WTC11 (cell line): ENCODE data around the gene CDH16. TPM values are rescaled to one million over a fixed set of nuclear protein-coding genes. Genes with fewer than 3 reads are reported as not detected.
A peak's percentile ranks its signal among the peaks of the same experiment; 100 is the strongest.

Source experiments
- ATAC-seq: fragments of 200-7000 bp; cut with Tn5 transposase; 2 replicates; pipeline ENCODE4 v1.10.0; 2021; ENCODE audit warnings: mild to moderate bottlenecking, moderate library complexity
- CTCF ChIA-PET: fragments of 300-600 bp; sonication (Branson Sonifier 250); formaldehyde crosslinking; loops from one replicate; lab custom pipeline; 2021; ENCODE audit warnings: antibody characterized with exemption; lab: Charles Lee
- POLR2A ChIA-PET: fragments of 350-600 bp; sonication (Branson Sonifier 250); formaldehyde crosslinking; loops from one replicate; lab custom pipeline; 2021; ENCODE audit warnings: antibody characterized with exemption; lab: Charles Lee
- DNase-seq: peaks from one replicate; pipeline ENCODE4 v3.0.0; 2021; ENCODE audit warnings: low spot score
- H3K27ac Mint-ChIP-seq: 2 replicates; pipeline ENCODE4 v1.8.0; 2021; ENCODE audit warnings: mixed read lengths
- H3K27me3 Mint-ChIP-seq: 2 replicates; pipeline ENCODE4 v1.8.0; 2021; ENCODE audit warnings: low read depth, mild to moderate bottlenecking, moderate library complexity, mixed read lengths
- H3K36me3 Mint-ChIP-seq: 2 replicates; pipeline ENCODE4 v1.8.0; 2021; ENCODE audit warnings: mixed read lengths
- H3K4me1 Mint-ChIP-seq: 2 replicates; pipeline ENCODE4 v1.8.0; 2022; ENCODE audit warnings: mixed read lengths
- H3K4me3 Mint-ChIP-seq: 2 replicates; pipeline ENCODE4 v1.8.0; 2021; ENCODE audit warnings: mild to moderate bottlenecking, moderate library complexity, mixed read lengths
- H3K9me3 Mint-ChIP-seq: 2 replicates; pipeline ENCODE4 v1.8.0; 2021; ENCODE audit warnings: mixed read lengths
- AFF4 ChIP-seq: sonication (generic); formaldehyde crosslinking; IDR thresholded peaks from 2 replicates; pipeline ENCODE4 v1.8.1; 2023; ENCODE audit warnings: mild to moderate bottlenecking, missing genetic modification reagents, borderline replicate concordance
- ATF1 ChIP-seq: sonication (generic); formaldehyde crosslinking; IDR thresholded peaks from 2 replicates; pipeline ENCODE4 v1.8.1; 2023; ENCODE audit warnings: mild to moderate bottlenecking, moderate library complexity, missing genetic modification reagents
- CBFB ChIP-seq: sonication (generic); formaldehyde crosslinking; IDR thresholded peaks from 2 replicates; pipeline ENCODE4 v1.8.1; 2022; ENCODE audit warnings: mild to moderate bottlenecking, low read depth, missing genetic modification reagents
- CREB1 ChIP-seq: sonication (generic); formaldehyde crosslinking; IDR thresholded peaks from 2 replicates; pipeline ENCODE4 v1.8.0; 2023; ENCODE audit warnings: mild to moderate bottlenecking, missing genetic modification reagents
- FOXP1 ChIP-seq: sonication (generic); formaldehyde crosslinking; IDR thresholded peaks from 2 replicates; pipeline ENCODE4 v1.8.0; 2022; ENCODE audit warnings: missing genetic modification reagents, mild to moderate bottlenecking, moderate library complexity, borderline replicate concordance
- HMGXB4 ChIP-seq: sonication (generic); formaldehyde crosslinking; IDR thresholded peaks from 2 replicates; pipeline ENCODE4 v1.8.1; 2023; ENCODE audit warnings: mild to moderate bottlenecking, moderate library complexity, missing genetic modification reagents
- IRF2 ChIP-seq: sonication (generic); formaldehyde crosslinking; IDR thresholded peaks from 2 replicates; pipeline ENCODE4 v1.8.0; 2022; ENCODE audit warnings: low read depth, missing genetic modification reagents, borderline replicate concordance
- NR3C1 ChIP-seq: sonication (generic); formaldehyde crosslinking; conservative IDR thresholded peaks from 2 replicates; pipeline ENCODE4 v1.8.1; 2023; ENCODE audit warnings: low read depth, mild to moderate bottlenecking, missing genetic modification reagents
- OVOL2 ChIP-seq: fragments of 250-450 bp; sonication (Bioruptor Pico); IDR thresholded peaks from 2 replicates; pipeline ENCODE4 v1.9.0; 2021; ENCODE audit warnings: mild to moderate bottlenecking, borderline replicate concordance
- TCF7 ChIP-seq: sonication (generic); formaldehyde crosslinking; IDR thresholded peaks from 2 replicates; pipeline ENCODE4 v1.8.0; 2022; ENCODE audit warnings: mild to moderate bottlenecking, low read depth, missing genetic modification reagents, moderate library complexity
- ZBTB43 ChIP-seq: sonication (generic); formaldehyde crosslinking; IDR thresholded peaks from 2 replicates; pipeline ENCODE4 v1.8.1; 2023; ENCODE audit warnings: mild to moderate bottlenecking, missing genetic modification reagents
- ZSCAN18 ChIP-seq: fragments of 250-450 bp; sonication (Bioruptor Pico); IDR thresholded peaks from 2 replicates; pipeline ENCODE4 v2.1.2; 2022; ENCODE audit warnings: mild to moderate bottlenecking, moderate library complexity
- total RNA-seq: library from RNA; stranded (reverse); gene quantifications from 3 replicates; pipeline ENCODE4 v1.2.3, GENCODE V29; 2021
- TF ChIP-seq, protein P1 (sequence below): sonication (generic); formaldehyde crosslinking; IDR thresholded peaks from 2 replicates; pipeline ENCODE4 v1.8.1; 2022; ENCODE audit warnings: missing genetic modification reagents, borderline replicate concordance
- TF ChIP-seq, protein P2 (sequence below): sonication (generic); formaldehyde crosslinking; IDR thresholded peaks from 2 replicates; pipeline ENCODE4 v1.8.1; 2022; ENCODE audit warnings: mild to moderate bottlenecking, moderate library complexity, missing genetic modification reagents
- TF ChIP-seq, protein P3 (sequence below): fragments of 250-450 bp; sonication (Bioruptor Pico); IDR thresholded peaks from 2 replicates; pipeline ENCODE4 v1.8.0; 2021; ENCODE audit warnings: mild to moderate bottlenecking
- TF ChIP-seq, protein P4 (sequence below): sonication (generic); formaldehyde crosslinking; IDR thresholded peaks from 2 replicates; pipeline ENCODE4 v1.8.1; 2022; ENCODE audit warnings: mild to moderate bottlenecking, missing genetic modification reagents, moderate library complexity, borderline replicate concordance
- TF ChIP-seq, protein P5 (sequence below): sonication (generic); formaldehyde crosslinking; IDR thresholded peaks from 2 replicates; pipeline ENCODE4 v1.8.0; 2022; ENCODE audit warnings: missing genetic modification reagents

CDH16 gene
- total RNA-seq, 1 experiment from 2014 or later, result not detected

DNA sequence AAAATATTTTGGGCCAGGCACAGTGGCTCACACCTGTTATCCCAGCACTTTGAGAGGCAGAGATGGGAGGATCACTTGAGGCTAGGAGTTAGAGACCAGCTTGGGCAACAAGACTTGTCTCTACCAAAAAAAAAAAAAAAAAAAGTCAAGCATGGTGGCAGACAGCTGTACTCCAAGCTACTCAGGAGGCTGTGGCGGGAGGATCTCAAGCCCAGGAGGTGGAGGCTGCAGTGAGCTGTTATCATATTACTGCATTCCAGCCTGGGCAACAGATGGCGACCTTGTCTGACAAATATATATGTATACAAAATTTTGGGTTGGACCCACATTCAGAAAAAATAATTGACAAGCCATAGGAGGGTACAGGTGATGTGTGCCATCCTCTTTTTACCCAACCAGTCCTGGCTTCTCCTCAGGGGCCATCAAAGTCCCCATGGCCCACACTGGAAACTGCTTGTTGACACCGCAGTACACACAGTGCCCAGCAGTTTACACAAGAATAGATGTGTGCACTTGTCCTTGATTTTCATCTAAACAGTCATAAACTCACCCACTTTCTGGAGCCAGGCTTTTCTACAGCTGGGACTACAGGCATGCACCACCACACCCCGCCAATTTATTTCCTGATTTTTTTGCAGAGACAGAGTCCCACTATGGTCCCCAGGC, 18.3 kb upstream of the CDH16 start (continued):
- no peak for TF ChIP-seq AFF4 (CRISPR knock-in tag)
- TF ChIP-seq ZBTB43 (CRISPR knock-in tag), result no peak

DNA sequence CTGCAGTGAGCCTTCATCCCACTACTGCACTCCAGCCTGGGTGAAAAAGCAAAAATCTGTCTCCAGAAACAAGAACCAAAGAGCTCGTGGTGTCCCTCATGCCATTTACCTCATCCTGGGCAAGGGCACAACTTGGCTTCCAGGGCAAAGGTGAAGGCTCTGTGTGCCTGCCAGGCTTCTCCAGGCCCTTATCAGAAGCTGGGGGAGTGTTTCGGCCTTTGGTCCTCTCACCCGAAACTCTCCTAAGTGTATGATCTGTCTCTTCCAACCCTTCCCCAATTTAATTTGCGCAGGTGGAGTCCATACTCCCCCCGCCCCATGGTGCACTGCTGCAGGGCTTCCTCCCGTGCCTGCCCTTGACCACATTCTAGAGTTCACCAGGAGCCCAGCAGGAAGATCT, 17.8 kb upstream of the CDH16 start:
- Mint-ChIP-seq H3K27ac (no peak overlapping the region), H3K9me3 (no peaks in the 10 kb centered on the region), H3K4me3 (peak overlapping the region; percentile 37; the same call in 1 of the 2 replicates), H3K4me1 (peaks cover 29% of the 10 kb centered on the region), H3K27me3 (peaks cover 13% of the 10 kb centered on the region), H3K36me3 (peaks cover 8% of the 10 kb centered on the region)
- ChIA-PET POLR2A (no interaction called here), CTCF (interaction anchor here (1.6 kb wide), 1 partner anchor 218 kb away, joined by 4 read pairs; no protein-coding TSS in a partner anchor)
- no peak for ATAC-seq
- no peak for DNase-seq
- TF ChIP-seq NR3C1 (CRISPR knock-in tag) (no peak), HMGXB4 (CRISPR knock-in tag) (no peak), TCF7 (CRISPR knock-in tag) (no peak), ATF1 (no peak), CBFB (CRISPR knock-in tag) (no peak), ZSCAN18 (no peak), IRF2 (no peak), OVOL2 (CRISPR knock-in tag) (no peak), CREB1 (CRISPR knock-in tag) (no peak), FOXP1 (no peak)
- TF ChIP-seq, protein P1, sequence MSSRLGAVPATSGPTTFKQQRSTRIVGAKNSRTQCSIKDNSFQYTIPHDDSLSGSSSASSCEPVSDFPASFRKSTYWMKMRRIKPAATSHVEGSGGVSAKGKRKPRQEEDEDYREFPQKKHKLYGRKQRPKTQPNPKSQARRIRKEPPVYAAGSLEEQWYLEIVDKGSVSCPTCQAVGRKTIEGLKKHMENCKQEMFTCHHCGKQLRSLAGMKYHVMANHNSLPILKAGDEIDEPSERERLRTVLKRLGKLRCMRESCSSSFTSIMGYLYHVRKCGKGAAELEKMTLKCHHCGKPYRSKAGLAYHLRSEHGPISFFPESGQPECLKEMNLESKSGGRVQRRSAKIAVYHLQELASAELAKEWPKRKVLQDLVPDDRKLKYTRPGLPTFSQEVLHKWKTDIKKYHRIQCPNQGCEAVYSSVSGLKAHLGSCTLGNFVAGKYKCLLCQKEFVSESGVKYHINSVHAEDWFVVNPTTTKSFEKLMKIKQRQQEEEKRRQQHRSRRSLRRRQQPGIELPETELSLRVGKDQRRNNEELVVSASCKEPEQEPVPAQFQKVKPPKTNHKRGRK (CRISPR knock-in tag), result no peak
- TF ChIP-seq, protein P2, sequence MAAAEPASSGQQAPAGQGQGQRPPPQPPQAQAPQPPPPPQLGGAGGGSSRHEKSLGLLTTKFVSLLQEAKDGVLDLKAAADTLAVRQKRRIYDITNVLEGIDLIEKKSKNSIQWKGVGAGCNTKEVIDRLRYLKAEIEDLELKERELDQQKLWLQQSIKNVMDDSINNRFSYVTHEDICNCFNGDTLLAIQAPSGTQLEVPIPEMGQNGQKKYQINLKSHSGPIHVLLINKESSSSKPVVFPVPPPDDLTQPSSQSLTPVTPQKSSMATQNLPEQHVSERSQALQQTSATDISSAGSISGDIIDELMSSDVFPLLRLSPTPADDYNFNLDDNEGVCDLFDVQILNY (CRISPR knock-in tag), result no peak
- TF ChIP-seq, protein P3, sequence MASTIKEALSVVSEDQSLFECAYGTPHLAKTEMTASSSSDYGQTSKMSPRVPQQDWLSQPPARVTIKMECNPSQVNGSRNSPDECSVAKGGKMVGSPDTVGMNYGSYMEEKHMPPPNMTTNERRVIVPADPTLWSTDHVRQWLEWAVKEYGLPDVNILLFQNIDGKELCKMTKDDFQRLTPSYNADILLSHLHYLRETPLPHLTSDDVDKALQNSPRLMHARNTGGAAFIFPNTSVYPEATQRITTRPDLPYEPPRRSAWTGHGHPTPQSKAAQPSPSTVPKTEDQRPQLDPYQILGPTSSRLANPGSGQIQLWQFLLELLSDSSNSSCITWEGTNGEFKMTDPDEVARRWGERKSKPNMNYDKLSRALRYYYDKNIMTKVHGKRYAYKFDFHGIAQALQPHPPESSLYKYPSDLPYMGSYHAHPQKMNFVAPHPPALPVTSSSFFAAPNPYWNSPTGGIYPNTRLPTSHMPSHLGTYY (CRISPR knock-in tag), result no peak
- TF ChIP-seq, protein P4, sequence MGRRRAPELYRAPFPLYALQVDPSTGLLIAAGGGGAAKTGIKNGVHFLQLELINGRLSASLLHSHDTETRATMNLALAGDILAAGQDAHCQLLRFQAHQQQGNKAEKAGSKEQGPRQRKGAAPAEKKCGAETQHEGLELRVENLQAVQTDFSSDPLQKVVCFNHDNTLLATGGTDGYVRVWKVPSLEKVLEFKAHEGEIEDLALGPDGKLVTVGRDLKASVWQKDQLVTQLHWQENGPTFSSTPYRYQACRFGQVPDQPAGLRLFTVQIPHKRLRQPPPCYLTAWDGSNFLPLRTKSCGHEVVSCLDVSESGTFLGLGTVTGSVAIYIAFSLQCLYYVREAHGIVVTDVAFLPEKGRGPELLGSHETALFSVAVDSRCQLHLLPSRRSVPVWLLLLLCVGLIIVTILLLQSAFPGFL (CRISPR knock-in tag), result no peak
- TF ChIP-seq, protein P5, sequence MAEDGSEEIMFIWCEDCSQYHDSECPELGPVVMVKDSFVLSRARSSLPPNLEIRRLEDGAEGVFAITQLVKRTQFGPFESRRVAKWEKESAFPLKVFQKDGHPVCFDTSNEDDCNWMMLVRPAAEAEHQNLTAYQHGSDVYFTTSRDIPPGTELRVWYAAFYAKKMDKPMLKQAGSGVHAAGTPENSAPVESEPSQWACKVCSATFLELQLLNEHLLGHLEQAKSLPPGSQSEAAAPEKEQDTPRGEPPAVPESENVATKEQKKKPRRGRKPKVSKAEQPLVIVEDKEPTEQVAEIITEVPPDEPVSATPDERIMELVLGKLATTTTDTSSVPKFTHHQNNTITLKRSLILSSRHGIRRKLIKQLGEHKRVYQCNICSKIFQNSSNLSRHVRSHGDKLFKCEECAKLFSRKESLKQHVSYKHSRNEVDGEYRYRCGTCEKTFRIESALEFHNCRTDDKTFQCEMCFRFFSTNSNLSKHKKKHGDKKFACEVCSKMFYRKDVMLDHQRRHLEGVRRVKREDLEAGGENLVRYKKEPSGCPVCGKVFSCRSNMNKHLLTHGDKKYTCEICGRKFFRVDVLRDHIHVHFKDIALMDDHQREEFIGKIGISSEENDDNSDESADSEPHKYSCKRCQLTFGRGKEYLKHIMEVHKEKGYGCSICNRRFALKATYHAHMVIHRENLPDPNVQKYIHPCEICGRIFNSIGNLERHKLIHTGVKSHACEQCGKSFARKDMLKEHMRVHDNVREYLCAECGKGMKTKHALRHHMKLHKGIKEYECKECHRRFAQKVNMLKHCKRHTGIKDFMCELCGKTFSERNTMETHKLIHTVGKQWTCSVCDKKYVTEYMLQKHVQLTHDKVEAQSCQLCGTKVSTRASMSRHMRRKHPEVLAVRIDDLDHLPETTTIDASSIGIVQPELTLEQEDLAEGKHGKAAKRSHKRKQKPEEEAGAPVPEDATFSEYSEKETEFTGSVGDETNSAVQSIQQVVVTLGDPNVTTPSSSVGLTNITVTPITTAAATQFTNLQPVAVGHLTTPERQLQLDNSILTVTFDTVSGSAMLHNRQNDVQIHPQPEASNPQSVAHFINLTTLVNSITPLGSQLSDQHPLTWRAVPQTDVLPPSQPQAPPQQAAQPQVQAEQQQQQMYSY (CRISPR knock-in tag), result no peak
